Measurements from ENCODE around the gene PLA2R1. TPM values are rescaled to one million over a fixed set of nuclear protein-coding genes. Genes with fewer than 3 reads are reported as not detected.

Gene PLA2R1
- total and polyA plus RNA-seq, 10 of the 15 experiments (the other 5 are each of a cell fraction or from before 2014, with no cell fraction given), result 0.01 to 0.05 (median 0.02) TPM; not detected in 6

- no peak for TF ChIP-seq PRDM15 (CRISPR knock-in tag; IDR thresholded peaks at IDR 0.05)
- no peak for TF ChIP-seq RUNX3 (IDR thresholded peaks at IDR 0.05; ENCODE audit: low read length)
- TF ChIP-seq SMARCA5 (IDR thresholded peaks at IDR 0.05), result no peak
Observed at GRCh38 chr2:160109939-160110673, 47.7 kb upstream of the PLA2R1 start (continued).

GRCh38 chr2:160109243-160109642 is 46.8 kb upstream of the PLA2R1 start:
- TF ChIP-seq RELA (IDR thresholded peaks at IDR 0.05; ENCODE audit: borderline replicate concordance, partially characterized antibody), result no peak
- no peak for TF ChIP-seq RB1 (IDR thresholded peaks at IDR 0.05; ENCODE audit: borderline replicate concordance)
- TF ChIP-seq MYB (IDR thresholded peaks at IDR 0.05; ENCODE audit: borderline replicate concordance, low read depth, low read length), result no peak
- TF ChIP-seq PAX8 (IDR thresholded peaks at IDR 0.05), result no peak
- TF ChIP-seq EED (IDR thresholded peaks at IDR 0.05; ENCODE audit: low read depth), result no peak
- TF ChIP-seq RCOR1 (conservative IDR thresholded peaks at IDR 0.05; ENCODE audit: low read depth, low read length), result no peak
- TF ChIP-seq WRNIP1 (IDR thresholded peaks at IDR 0.05; ENCODE audit: borderline replicate concordance, low read depth, low read length), result no peak
- no peak for TF ChIP-seq FOXK2 (IDR thresholded peaks at IDR 0.05)
- TF ChIP-seq BCL3 (IDR thresholded peaks at IDR 0.05; ENCODE audit: borderline replicate concordance, insufficient read depth, low read depth, low read length, poor library complexity, severe bottlenecking), result no peak
- no peak for TF ChIP-seq DPF2 (IDR thresholded peaks at IDR 0.05)
- no peak for TF ChIP-seq PKNOX1 (IDR thresholded peaks at IDR 0.05)
- TF ChIP-seq PML (IDR thresholded peaks at IDR 0.05; ENCODE audit: low read length), result no peak
- no peak for TF ChIP-seq HDAC2 (IDR thresholded peaks at IDR 0.05)
- TF ChIP-seq ZNF217 (IDR thresholded peaks at IDR 0.05), result no peak
- no peak for TF ChIP-seq TAF1 (IDR thresholded peaks at IDR 0.05; ENCODE audit: borderline replicate concordance, low read depth, low read length)
- CTCF ChIA-PET, result interaction anchor here (0.6 to 4.9 kb wide), 34 partner anchors 12 to 1157 kb away, joined by 3 to 122 read pairs (median 4); no protein-coding TSS in a partner anchor
- peaks cover 13% of the 10 kb centered on the region for H3K4me1 ChIP-seq (ENCODE audit: control insufficient read depth, insufficient read depth, low read length)
- no peaks in the 10 kb centered on the region for H3K36me3 ChIP-seq (ENCODE audit: control insufficient read depth in 2 of 2, insufficient read depth in 2 of 2, low read length in 1 of 2)
- SMC1A ChIA-PET (ENCODE audit: uncharacterized antibody, unreplicated experiment), result interaction anchor here (0.8 to 3.1 kb wide), 15 partner anchors 12 to 321 kb away, joined by 3 to 44 read pairs (median 5); no protein-coding TSS in a partner anchor
- H2AFZ ChIP-seq (ENCODE audit: control insufficient read depth, low read depth, low read length), result no peak overlapping the region
- no peaks in the 10 kb centered on the region for H3K79me2 ChIP-seq (ENCODE audit: control insufficient read depth, insufficient read depth, low read length)
- no peaks in the 10 kb centered on the region for H4K20me1 ChIP-seq (ENCODE audit: control insufficient read depth, insufficient read depth)
- H3K4me2 ChIP-seq (ENCODE audit: control insufficient read depth, insufficient read depth), result no peak overlapping the region
- DNase-seq (ENCODE audit: low read depth, low spot score) (no peak), ATAC-seq (no peak), FAIRE-seq (no peak)
- BruUV-seq (replicated peaks), result no TSS peak
- H3K9me3 ChIP-seq (replicated peaks; ENCODE audit: control insufficient read depth, insufficient read depth, low read length), result no peaks in the 10 kb centered on the region
- intact Hi-C loops (cut with micrococcal nuclease; ENCODE audit: unreplicated experiment) (loop anchor here (10.0 kb wide), 2 partner anchors 214 to 956 kb away; no protein-coding TSS in a partner anchor), in situ Hi-C loops (cut with MboI) (loop anchor here (5.0 kb wide), 1 partner anchor 103 kb away; no protein-coding TSS in a partner anchor)
- peaks cover 0 to under 1% of the 10 kb centered on the region in 2 experiments; a peak in 1 of 4 replicates for H3K27me3 ChIP-seq (replicated peaks in 1 of 2; ENCODE audit: control insufficient read depth in 2 of 2, insufficient read depth in 2 of 2, low read length in 1 of 2)
- no peak overlapping the region for H3K27ac ChIP-seq (ENCODE audit: control insufficient read depth, insufficient read depth)
- H3K9ac ChIP-seq (ENCODE audit: control insufficient read depth, insufficient read depth, low read length), result no peak overlapping the region
- 29% methylated on average over 3 of the region's 3 CpGs for WGBS (ENCODE audit: insufficient coverage, insufficient replicate concordance, low lambda C conversion rate, missing lambda C conversion rate)
- RAD21 ChIA-PET (ENCODE audit: unreplicated experiment), result interaction anchor here (1.1 to 3.9 kb wide), 6 partner anchors 11 to 885 kb away, joined by 3 to 51 read pairs (median 4); no protein-coding TSS in a partner anchor
- POLR2A ChIA-PET, result no interaction called here
- no peak overlapping the region for H3K4me3 ChIP-seq
